ENCODE data around the gene SAC3D1.
"Not testable (repeated sequence)": the region's sequence is repeated elsewhere in the genome, so short reads cannot be mapped to it uniquely, and the experiment has no call there.

The SAC3D1 gene

GRCh38 chr11:65013130-65013887 lies 27.7 kb upstream of the SAC3D1 start:
- in situ Hi-C loops (cut with MboI; ENCODE audit: low sequenced_read_pairs): no loop called here
- peak; percentile 78 to 93 for DNase-seq (ENCODE audit: low spot score in 2 of 2)
- Histone ChIP-seq H3K4me1 (peaks cover 10% of the 10 kb centered on the region), H3K4me3 (peak overlapping the region; percentile 64), H3K27me3 (ENCODE audit: low read depth) (no peaks in the 10 kb centered on the region), H3K9me3 (no peaks in the 10 kb centered on the region; the same call in 1 of the 2 replicates), H3K36me3 (replicated peaks) (peaks cover 11% of the 10 kb centered on the region)

GRCh38 chr11:65013888-65014725 lies 26.9 kb upstream of the SAC3D1 start, which contains the start of gene ARL2:
TSS of gene ARL2 (plus strand) at chr11:65014160. CDS start at chr11:65014208, 48 bp downstream.
- Histone ChIP-seq H3K27me3 (ENCODE audit: low read depth) (no peaks in the 10 kb centered on the region), H3K4me1 (peaks cover 10% of the 10 kb centered on the region), H3K36me3 (replicated peaks) (peaks cover 16% of the 10 kb centered on the region), H3K4me3 (peak within 1 kb of the TSS; percentile 64), H3K9me3 (no peaks in the 10 kb centered on the region; the same call in 1 of the 2 replicates)
- in situ Hi-C loops (cut with MboI; ENCODE audit: low sequenced_read_pairs): no loop called here
- peak; percentile 94 to 95 for DNase-seq (ENCODE audit: low spot score in 2 of 2)

DNA sequence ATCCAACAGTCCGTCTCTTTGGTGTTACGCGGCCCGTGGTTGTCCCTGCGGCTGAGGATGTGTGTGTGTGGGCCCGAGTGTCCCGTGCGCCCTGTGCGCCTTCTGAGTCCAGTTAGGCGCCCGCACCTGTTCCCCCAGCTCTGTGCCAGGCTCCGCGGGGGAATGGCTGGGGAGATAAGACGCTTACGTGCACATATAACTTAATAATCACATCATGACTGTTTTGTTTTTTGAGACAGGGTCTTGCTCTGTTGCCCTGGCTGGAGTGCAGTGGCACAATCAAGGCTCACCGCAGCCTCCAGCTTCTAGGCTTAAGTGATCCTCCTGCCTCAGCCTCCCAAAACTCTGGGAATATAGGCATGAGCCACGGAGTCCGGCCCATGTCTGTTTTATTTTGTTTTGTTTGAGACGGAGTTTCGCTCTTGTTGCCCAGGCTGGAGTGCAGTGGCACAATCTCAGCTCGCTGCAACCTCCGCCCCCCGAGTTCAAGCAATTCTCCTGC lies 26.2 kb upstream of the SAC3D1 start:
- in situ Hi-C loops (cut with MboI; ENCODE audit: low sequenced_read_pairs): no loop called here
- peaks cover 10% of the 10 kb centered on the region for H3K4me1 ChIP-seq

GRCh38 chr11:65016705-65017104 lies 24.3 kb upstream of the SAC3D1 start:
- H3K9me3 ChIP-seq: no peaks in the 10 kb centered on the region; the same call in 1 of the 2 replicates
- H3K4me1 ChIP-seq: peaks cover 10% of the 10 kb centered on the region
- DNase-seq (ENCODE audit: low spot score in 2 of 2): no peak
- no peaks in the 10 kb centered on the region for H3K27me3 ChIP-seq (ENCODE audit: low read depth)
- H3K36me3 ChIP-seq (replicated peaks): peaks cover 20% of the 10 kb centered on the region
- H3K4me3 ChIP-seq: no peak overlapping the region
- in situ Hi-C loops (cut with MboI; ENCODE audit: low sequenced_read_pairs): no loop called here

More for the DNA sequence above, 26.2 kb upstream of the SAC3D1 start:
- Histone ChIP-seq H3K9me3 (no peaks in the 10 kb centered on the region; the same call in 1 of the 2 replicates), H3K4me3 (peak overlapping the region; percentile 64), H3K36me3 (replicated peaks) (peaks cover 16% of the 10 kb centered on the region), H3K27me3 (ENCODE audit: low read depth) (no peaks in the 10 kb centered on the region)
- DNase-seq (ENCODE audit: low spot score in 2 of 2): no peak

- Histone ChIP-seq H3K4me1 (peaks cover 10% of the 10 kb centered on the region), H3K4me3 (no peak overlapping the region), H3K36me3 (replicated peaks) (peaks cover 20% of the 10 kb centered on the region), H3K27me3 (ENCODE audit: low read depth) (no peaks in the 10 kb centered on the region), H3K9me3 (no peaks in the 10 kb centered on the region; the same call in 1 of the 2 replicates)
- no peak for DNase-seq (ENCODE audit: low spot score in 2 of 2)
- in situ Hi-C loops (cut with MboI; ENCODE audit: low sequenced_read_pairs): no loop called here
Observed at GRCh38 chr11:65017937-65018336, 23.1 kb upstream of the SAC3D1 start.

GRCh38 chr11:65019824-65020223 lies 21.2 kb upstream of the SAC3D1 start:
- DNase-seq (ENCODE audit: low spot score in 2 of 2): no peak

DNA sequence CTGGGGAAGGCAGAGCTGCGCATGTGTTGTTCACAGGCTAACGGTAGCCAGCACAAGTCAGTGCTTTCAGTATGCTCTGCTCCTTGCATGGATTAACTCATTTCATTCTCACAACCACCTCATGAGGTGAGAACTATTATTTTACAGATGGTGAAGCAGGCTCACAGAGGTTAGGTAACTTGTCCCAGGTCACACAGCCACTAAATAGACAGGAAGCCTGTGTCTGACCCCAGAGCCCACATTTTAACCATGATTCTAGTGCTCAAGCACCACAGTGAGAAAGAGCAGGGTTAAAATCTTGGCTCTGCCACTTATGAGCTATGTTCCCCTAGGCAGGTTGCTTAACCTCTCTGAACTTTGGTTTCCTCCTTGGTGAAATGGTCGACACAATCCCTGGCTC lies 20.0 kb upstream of the SAC3D1 start:
- Histone ChIP-seq H3K27me3 (ENCODE audit: low read depth) (no peaks in the 10 kb centered on the region), H3K9me3 (no peaks in the 10 kb centered on the region), H3K4me1 (no peaks in the 10 kb centered on the region), H3K36me3 (replicated peaks) (peaks cover 17% of the 10 kb centered on the region), H3K4me3 (no peak overlapping the region)
- in situ Hi-C loops (cut with MboI; ENCODE audit: low sequenced_read_pairs): no loop called here
- DNase-seq (ENCODE audit: low spot score in 2 of 2): no peak

More at GRCh38 chr11:65019824-65020223, 21.2 kb upstream of the SAC3D1 start:
- Histone ChIP-seq H3K27me3 (ENCODE audit: low read depth) (no peaks in the 10 kb centered on the region), H3K9me3 (no peaks in the 10 kb centered on the region), H3K4me1 (peaks cover 6% of the 10 kb centered on the region; the same call in 1 of the 2 replicates), H3K4me3 (no peak overlapping the region), H3K36me3 (replicated peaks) (peaks cover 17% of the 10 kb centered on the region)
- in situ Hi-C loops (cut with MboI; ENCODE audit: low sequenced_read_pairs): no loop called here

- no peaks in the 10 kb centered on the region for H3K4me1 ChIP-seq
- H3K36me3 ChIP-seq (replicated peaks): peaks cover 17% of the 10 kb centered on the region
- no peak overlapping the region for H3K4me3 ChIP-seq
- H3K27me3 ChIP-seq (ENCODE audit: low read depth): no peaks in the 10 kb centered on the region
- in situ Hi-C loops (cut with MboI; ENCODE audit: low sequenced_read_pairs): no loop called here
- DNase-seq (ENCODE audit: low spot score in 2 of 2): no peak
- H3K9me3 ChIP-seq: no peaks in the 10 kb centered on the region
Observed at GRCh38 chr11:65021509-65021908, 19.5 kb upstream of the SAC3D1 start.

- H3K4me1 ChIP-seq; H3K36me3 ChIP-seq (replicated peaks); H3K9me3 ChIP-seq; DNase-seq (ENCODE audit: low spot score in 2 of 2); H3K27me3 ChIP-seq (ENCODE audit: low read depth); H3K4me3 ChIP-seq; in situ Hi-C loops (cut with MboI; ENCODE audit: low sequenced_read_pairs): not testable (repeated sequence)
Observed at GRCh38 chr11:65023502-65023901, 17.5 kb upstream of the SAC3D1 start.

GRCh38 chr11:65026810-65027209 lies 14.2 kb upstream of the SAC3D1 start:
- Histone ChIP-seq H3K4me1 (peaks cover 7% of the 10 kb centered on the region), H3K9me3 (no peaks in the 10 kb centered on the region), H3K4me3 (peak overlapping the region; percentile 38), H3K36me3 (replicated peaks) (no peaks in the 10 kb centered on the region; the same call in 1 of the 2 replicates), H3K27me3 (ENCODE audit: low read depth) (no peaks in the 10 kb centered on the region)
- in situ Hi-C loops (cut with MboI; ENCODE audit: low sequenced_read_pairs): no loop called here
- no peak for DNase-seq (ENCODE audit: low spot score in 2 of 2)

DNA sequence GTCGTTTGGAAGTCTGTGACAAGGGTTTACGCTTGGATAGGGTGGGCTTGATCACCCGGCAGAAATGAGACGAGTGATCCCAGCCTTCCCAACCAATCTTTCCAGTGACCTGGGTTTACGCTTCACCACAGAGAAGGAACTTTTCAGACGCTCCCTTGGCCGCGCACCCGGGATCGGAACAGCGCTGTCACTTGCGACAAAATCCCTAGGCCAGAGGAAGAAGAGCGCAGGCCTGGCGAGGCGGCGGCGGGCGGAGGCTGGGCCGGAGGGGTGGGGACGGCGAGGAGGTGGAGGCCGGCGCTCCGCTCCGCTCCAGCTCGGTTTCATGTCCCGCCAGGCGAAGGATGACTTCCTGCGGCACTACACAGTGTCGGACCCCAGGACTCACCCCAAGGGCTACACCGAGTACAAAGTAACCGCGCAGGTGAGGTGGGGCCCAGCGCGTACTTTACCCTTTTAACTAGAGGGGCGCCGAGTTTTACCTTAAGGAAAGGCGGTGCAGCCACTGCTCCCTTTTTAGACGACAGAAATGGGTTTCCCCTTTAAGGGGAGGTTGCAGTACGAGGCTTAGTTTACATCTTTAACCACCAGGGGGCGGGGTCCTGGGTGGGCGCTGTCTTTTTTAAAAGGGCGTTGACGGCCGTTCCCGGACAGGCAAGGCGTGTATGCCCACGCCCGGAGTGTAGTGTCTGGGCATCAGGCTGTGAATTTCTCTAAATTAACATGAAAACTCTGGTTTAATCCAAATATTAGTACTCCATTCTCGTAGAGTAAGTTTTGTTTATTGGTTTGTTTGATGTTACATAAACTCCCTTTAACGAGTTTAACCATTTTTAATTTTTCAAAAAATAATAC lies 13.6 kb upstream of the SAC3D1 start, which contains the start of gene SNX15:
SNX15 (plus strand) TSS at position 227 of the 855 bp plus-strand sequence; CDS start at position 326, 99 bp downstream.
- H3K4me3 ChIP-seq: peak within 1 kb of the TSS; percentile 38
- H3K36me3 ChIP-seq (replicated peaks): no peaks in the 10 kb centered on the region
- peaks cover 7% of the 10 kb centered on the region for H3K4me1 ChIP-seq
- peak; percentile 95 to 97 for DNase-seq (ENCODE audit: low spot score in 2 of 2)
- in situ Hi-C loops (cut with MboI; ENCODE audit: low sequenced_read_pairs): no loop called here
- H3K27me3 ChIP-seq (ENCODE audit: low read depth): no peaks in the 10 kb centered on the region
- no peaks in the 10 kb centered on the region for H3K9me3 ChIP-seq

- Histone ChIP-seq H3K27me3 (ENCODE audit: low read depth) (no peaks in the 10 kb centered on the region), H3K4me1 (peaks cover 3% of the 10 kb centered on the region; the same call in 1 of the 2 replicates), H3K36me3 (replicated peaks) (no peaks in the 10 kb centered on the region), H3K9me3 (no peaks in the 10 kb centered on the region), H3K4me3 (no peak overlapping the region)
- no peak for DNase-seq (ENCODE audit: low spot score in 2 of 2)
- in situ Hi-C loops (cut with MboI; ENCODE audit: low sequenced_read_pairs): no loop called here
Observed at GRCh38 chr11:65032216-65032615, 8.8 kb upstream of the SAC3D1 start.

- Histone ChIP-seq H3K4me3 (no peak overlapping the region), H3K27me3 (ENCODE audit: low read depth) (no peaks in the 10 kb centered on the region), H3K9me3 (no peaks in the 10 kb centered on the region), H3K36me3 (replicated peaks) (no peaks in the 10 kb centered on the region), H3K4me1 (no peaks in the 10 kb centered on the region)
- in situ Hi-C loops (cut with MboI; ENCODE audit: low sequenced_read_pairs): no loop called here
- no peak for DNase-seq (ENCODE audit: low spot score in 2 of 2)
Observed at GRCh38 chr11:65034423-65034822, 6.6 kb upstream of the SAC3D1 start.

All from HAP-1 (cell line).